ENCODE data around the gene GAMT. TPM values are rescaled to one million over a fixed set of nuclear protein-coding genes. Genes with fewer than 3 reads are reported as not detected.

The GAMT gene
- total RNA-seq, 2 experiments from 2014 or later: 27.8 to 29.5 TPM

DNA sequence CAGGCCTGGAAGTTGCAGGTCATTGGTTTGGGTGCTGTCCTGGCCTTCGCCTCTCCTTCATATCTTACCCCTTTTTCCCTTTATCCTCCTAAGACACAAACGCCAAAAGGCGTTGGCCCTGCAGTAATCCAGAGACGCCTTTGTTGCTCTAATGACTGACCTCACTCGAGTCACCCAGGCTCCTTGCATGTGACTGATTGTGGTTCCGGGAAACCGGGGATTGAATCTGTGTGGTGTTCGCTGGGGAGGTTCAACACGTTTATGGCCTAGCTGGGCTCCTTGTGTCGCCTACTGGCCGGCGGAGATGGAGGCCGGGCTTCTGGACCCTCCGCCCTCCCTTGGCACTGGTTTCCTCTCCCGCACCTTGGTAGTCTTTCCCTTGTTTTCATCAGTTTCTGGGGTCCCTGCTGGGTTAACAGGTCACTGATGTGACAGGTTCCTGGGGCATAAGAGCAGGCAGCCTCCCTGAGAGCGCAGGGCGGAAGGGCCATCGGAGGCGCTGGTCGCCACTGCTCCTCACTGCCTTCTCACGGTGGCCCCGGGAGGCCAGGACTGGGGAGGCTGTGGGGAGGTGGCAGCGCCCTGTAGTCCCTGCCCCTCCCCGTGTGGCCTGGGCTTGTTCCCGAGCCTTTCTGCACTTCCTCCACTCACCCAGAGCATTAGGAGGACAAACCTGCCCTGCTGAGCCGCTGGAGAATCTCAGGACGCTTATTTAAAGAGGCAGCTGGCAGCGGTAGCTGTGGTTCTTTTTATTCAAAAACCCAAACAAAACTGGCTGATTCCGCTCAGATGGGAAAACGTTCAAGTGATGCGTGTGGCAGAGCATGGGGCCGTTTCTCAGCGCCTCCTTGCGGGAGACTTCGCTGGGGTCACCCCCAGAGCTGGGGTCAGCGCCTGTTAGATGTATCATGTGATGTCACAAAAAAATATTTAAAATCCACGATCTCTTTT, 35.7 kb downstream of the GAMT start:
- intact Hi-C loops (cut with micrococcal nuclease): loop anchor here (10.0 kb wide), 1 partner anchor 91 kb away; the partner anchor contains the start of gene FAM174C
- TF ChIP-seq, protein P1, sequence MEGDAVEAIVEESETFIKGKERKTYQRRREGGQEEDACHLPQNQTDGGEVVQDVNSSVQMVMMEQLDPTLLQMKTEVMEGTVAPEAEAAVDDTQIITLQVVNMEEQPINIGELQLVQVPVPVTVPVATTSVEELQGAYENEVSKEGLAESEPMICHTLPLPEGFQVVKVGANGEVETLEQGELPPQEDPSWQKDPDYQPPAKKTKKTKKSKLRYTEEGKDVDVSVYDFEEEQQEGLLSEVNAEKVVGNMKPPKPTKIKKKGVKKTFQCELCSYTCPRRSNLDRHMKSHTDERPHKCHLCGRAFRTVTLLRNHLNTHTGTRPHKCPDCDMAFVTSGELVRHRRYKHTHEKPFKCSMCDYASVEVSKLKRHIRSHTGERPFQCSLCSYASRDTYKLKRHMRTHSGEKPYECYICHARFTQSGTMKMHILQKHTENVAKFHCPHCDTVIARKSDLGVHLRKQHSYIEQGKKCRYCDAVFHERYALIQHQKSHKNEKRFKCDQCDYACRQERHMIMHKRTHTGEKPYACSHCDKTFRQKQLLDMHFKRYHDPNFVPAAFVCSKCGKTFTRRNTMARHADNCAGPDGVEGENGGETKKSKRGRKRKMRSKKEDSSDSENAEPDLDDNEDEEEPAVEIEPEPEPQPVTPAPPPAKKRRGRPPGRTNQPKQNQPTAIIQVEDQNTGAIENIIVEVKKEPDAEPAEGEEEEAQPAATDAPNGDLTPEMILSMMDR (IDR thresholded peaks at IDR 0.05): no peak
- Mint-ChIP-seq H3K4me1 (ENCODE audit: low read depth) (peaks cover 32% of the 10 kb centered on the region), H3K9me3 (no peaks in the 10 kb centered on the region), H3K36me3 (ENCODE audit: low read depth) (peaks cover 23% of the 10 kb centered on the region), H3K27me3 (no peaks in the 10 kb centered on the region), H3K27ac (no peak overlapping the region), H3K4me3 (no peak overlapping the region)
- no peak for ATAC-seq
- DNase-seq: no peak
- ChIA-PET CTCF (interaction anchor here (2.4 kb wide), 1 partner anchor 86 kb away, joined by 12 read pairs; no protein-coding TSS in a partner anchor), POLR2A (no interaction called here)

DNA sequence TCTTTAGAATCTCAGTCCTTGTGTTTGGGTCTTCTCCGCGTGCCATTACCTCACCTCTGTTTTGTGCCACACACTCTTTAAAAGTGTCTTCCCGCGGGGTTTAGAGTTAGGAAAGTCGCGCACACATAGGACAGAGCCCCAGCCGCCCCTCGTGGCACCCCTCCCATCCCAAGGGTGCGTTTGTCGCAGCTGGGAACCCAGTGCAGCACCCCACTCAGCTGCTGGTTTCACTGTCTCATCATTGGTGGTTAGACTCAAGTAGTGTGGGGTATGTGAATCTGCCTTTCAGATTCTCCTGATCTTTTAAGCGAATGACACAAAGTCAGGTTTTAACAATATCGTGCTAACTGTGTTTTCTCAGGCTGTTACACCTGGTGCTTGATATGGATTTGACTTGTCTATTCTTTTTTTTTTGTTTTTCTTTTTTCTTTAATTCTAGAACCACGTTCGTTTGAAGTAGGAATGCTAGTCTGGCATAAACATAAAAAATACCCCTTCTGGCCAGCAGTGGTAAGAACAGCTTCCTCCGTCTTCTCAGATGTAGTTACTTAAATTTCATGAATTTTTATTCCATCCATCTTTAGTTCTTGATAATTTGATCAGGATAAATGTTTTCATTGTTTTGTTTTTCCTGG, 37.2 kb downstream of the GAMT start:
- intact Hi-C loops (cut with micrococcal nuclease): loop anchor here (10.0 kb wide), 1 partner anchor 89 kb away; the partner anchor contains the start of gene FAM174C
- TF ChIP-seq, protein P1 (IDR thresholded peaks at IDR 0.05): peak; percentile 61
- no peaks in the 10 kb centered on the region for H3K9me3 Mint-ChIP-seq
- peak overlapping the region; percentile 83 for H3K27ac Mint-ChIP-seq
- ATAC-seq (peak; percentile 75), DNase-seq (peak; percentile 46)
- H3K4me1 Mint-ChIP-seq (ENCODE audit: low read depth): peaks cover 32% of the 10 kb centered on the region
- H3K4me3 Mint-ChIP-seq: peak overlapping the region; percentile 62
- ChIA-PET CTCF (interaction anchor here (0.6 to 2.4 kb wide), 3 partner anchors 85 to 98 kb away, joined by 3 to 12 read pairs (median 4); no protein-coding TSS in a partner anchor), POLR2A (interaction anchor here (0.7 to 0.9 kb wide), 2 partner anchors 93 to 111 kb away, joined by 3 to 5 read pairs; no protein-coding TSS in a partner anchor)
- H3K36me3 Mint-ChIP-seq (ENCODE audit: low read depth): peaks cover 30% of the 10 kb centered on the region
- H3K27me3 Mint-ChIP-seq: no peaks in the 10 kb centered on the region

DNA sequence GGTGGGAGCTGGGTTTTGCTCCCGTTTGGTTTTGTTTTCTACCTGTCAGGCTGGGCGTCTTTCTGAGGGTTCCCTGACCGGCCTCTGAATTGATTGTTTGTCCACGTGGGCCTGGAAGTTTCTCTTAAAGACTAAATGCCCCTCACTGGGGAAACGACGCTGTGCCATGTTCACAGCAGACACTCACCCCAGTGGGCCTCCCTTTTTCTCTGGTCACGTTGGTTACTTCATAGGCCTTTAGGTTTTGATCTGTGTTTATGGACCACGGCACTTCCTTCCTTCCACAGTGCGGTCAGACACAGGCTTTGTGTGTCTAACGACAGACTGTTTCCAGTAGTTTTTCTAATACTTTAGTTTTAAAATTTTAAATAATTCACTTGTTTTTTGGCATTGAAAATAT, 37.7 kb downstream of the GAMT start:
- peak overlapping the region; percentile 50 for H3K27ac Mint-ChIP-seq

DNA sequence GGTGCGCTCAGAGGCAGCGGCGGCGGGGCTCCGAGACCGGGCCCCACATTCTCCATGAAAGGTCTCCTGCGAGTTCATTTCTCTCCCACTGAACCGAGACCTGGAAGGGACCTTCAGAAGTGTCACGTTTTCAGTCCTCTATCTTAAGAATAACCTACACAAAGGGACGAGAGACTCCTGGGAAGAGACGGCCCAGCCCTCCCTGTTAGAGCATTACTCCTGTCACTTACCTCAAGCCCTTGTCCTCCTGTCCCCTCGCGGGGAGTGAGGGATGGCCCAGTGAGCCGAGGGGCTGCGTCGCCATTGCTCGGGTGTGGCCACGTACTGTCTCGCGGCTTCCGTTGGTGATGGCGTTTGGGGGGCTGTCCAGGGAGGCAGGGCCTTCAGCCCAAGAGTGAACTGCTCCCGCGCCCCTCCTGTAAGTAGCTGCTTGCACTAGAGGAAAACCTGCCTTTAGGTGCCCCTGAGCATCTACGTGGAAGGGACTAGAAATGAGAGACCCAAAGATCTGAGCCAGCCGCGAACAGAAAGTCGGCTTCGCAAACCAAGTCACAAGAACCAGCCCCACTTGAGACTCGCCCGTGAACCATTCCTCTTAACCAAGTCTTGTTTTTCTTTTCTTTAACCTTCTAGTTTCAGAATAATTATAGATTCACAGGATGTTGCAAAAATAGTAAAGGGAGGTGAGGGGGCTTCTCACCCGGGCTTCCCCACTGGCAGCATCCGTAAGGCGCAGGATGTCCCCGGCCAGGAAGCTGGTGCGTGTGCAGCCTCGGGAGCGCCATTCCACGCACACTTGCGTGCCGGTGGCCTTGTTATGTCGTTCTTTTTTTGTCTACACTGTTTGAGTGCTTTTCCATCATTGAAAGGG, 38.7 kb downstream of the GAMT start:
- ChIA-PET CTCF (interaction anchor here (2.4 kb wide), 1 partner anchor 83 kb away, joined by 12 read pairs; no protein-coding TSS in a partner anchor), POLR2A (interaction anchor here (0.6 to 1.6 kb wide), 2 partner anchors 9 to 20 kb away, joined by 3 read pairs; no protein-coding TSS in a partner anchor)
- H3K27ac Mint-ChIP-seq: peak overlapping the region; percentile 67
- intact Hi-C loops (cut with micrococcal nuclease): loop anchor here (10.0 kb wide), 1 partner anchor 88 kb away; the partner anchor contains the start of gene FAM174C
- TF ChIP-seq, protein P1 (IDR thresholded peaks at IDR 0.05): no peak
- H3K4me1 Mint-ChIP-seq (ENCODE audit: low read depth): peaks cover 32% of the 10 kb centered on the region
- peaks cover 40% of the 10 kb centered on the region for H3K36me3 Mint-ChIP-seq (ENCODE audit: low read depth)
- no peaks in the 10 kb centered on the region for H3K27me3 Mint-ChIP-seq
- DNase-seq (no peak), ATAC-seq (no peak)
- H3K4me3 Mint-ChIP-seq: peak overlapping the region; percentile 62
- no peaks in the 10 kb centered on the region for H3K9me3 Mint-ChIP-seq

More for the DNA sequence above, 37.7 kb downstream of the GAMT start:
- DNase-seq (peak; percentile 57), ATAC-seq (peak; percentile 59)
- Mint-ChIP-seq H3K27me3 (no peaks in the 10 kb centered on the region), H3K4me1 (ENCODE audit: low read depth) (peaks cover 32% of the 10 kb centered on the region), H3K36me3 (ENCODE audit: low read depth) (peaks cover 33% of the 10 kb centered on the region), H3K9me3 (no peaks in the 10 kb centered on the region), H3K4me3 (peak overlapping the region; percentile 62)
- intact Hi-C loops (cut with micrococcal nuclease): loop anchor here (10.0 kb wide), 1 partner anchor 89 kb away; the partner anchor contains the start of gene FAM174C
- POLR2A ChIA-PET: interaction anchor here (0.7 to 0.9 kb wide), 2 partner anchors 92 to 110 kb away, joined by 3 to 5 read pairs; no protein-coding TSS in a partner anchor
- CTCF ChIA-PET: interaction anchor here (0.6 to 2.4 kb wide), 2 partner anchors 84 to 86 kb away, joined by 3 to 12 read pairs; no protein-coding TSS in a partner anchor
- TF ChIP-seq, protein P1 (IDR thresholded peaks at IDR 0.05): no peak

All from activated CD8-positive, alpha-beta T cell treated with anti-CD3 and anti-CD28 coated beads for 36 hours (primary cell).